ENCODE results near the gene TMEM178B. TPM values are rescaled to one million over a fixed set of nuclear protein-coding genes. Genes with fewer than 3 reads are reported as not detected.

The TMEM178B gene
- total and polyA plus RNA-seq, 2 of the 13 experiments (the other 11 are each of a cell fraction or from before 2014, with no cell fraction given), result 0.01 to 0.02 TPM

- Histone ChIP-seq H3K27me3 (ENCODE audit: control insufficient read depth in 1 of 2, insufficient read depth in 2 of 2, low read length in 2 of 2) (peaks cover 2 to 56% of the 10 kb centered on the region in 2 experiments), H3K79me2 (ENCODE audit: insufficient read depth, low read length) (no peaks in the 10 kb centered on the region), H3K36me3 (replicated peaks in 1 of 2; ENCODE audit: control insufficient read depth in 1 of 2, insufficient read depth in 2 of 2, low read length in 2 of 2) (no peaks in the 10 kb centered on the region), H3K9me3 (ENCODE audit: low read length) (no peaks in the 10 kb centered on the region), H2AFZ (ENCODE audit: low read length) (no peak overlapping the region), H3K27ac (ENCODE audit: extremely low read length, insufficient read depth, low read length) (no peak overlapping the region), H3K9ac (ENCODE audit: insufficient read depth, low read depth, low read length) (no peak overlapping the region), H3K4me1 (ENCODE audit: insufficient read depth, low read length) (peaks cover 8% of the 10 kb centered on the region; the same call in 1 of the 2 replicates), H3K4me3 (replicated peaks in 1 of 3; ENCODE audit: insufficient read depth in 1 of 3, low read depth in 2 of 3, low read length in 3 of 3) (no peak overlapping the region), H4K20me1 (ENCODE audit: insufficient read depth, low read length) (no peaks in the 10 kb centered on the region), H3K4me2 (ENCODE audit: low read depth, low read length) (no peak overlapping the region)
- no peak for FAIRE-seq
- POLR2A ChIA-PET, result no interaction called here
- in situ Hi-C loops (cut with HindIII; ENCODE audit: extremely low pct_ligation_motif_present, low pct_unique_long_range_greater_than_20kb), result no loop called here
- ATAC-seq, result no peak
- CTCF ChIA-PET (ENCODE audit: low intra/inter-chr PET ratio, low total read pairs), result no interaction called here
- 31% methylated on average over 4 of the region's 4 CpGs for WGBS (ENCODE audit: low lambda C conversion rate)
- TF ChIP-seq SMC3 (IDR thresholded peaks at IDR 0.05; ENCODE audit: low read length) (no peak), ZNF33B (CRISPR knock-in tag; IDR thresholded peaks at IDR 0.05) (no peak)
- no peak for DNase-seq (ENCODE audit: low spot score)
- BruUV-seq (replicated peaks), result no TSS peak
- intact Hi-C loops (cut with micrococcal nuclease; ENCODE audit: unreplicated experiment), result no loop called here
These were observed 442.1 kb downstream of the TMEM178B start for GRCh38 chr7:141515941-141516340.

GRCh38 chr7:141519623-141520022 is 445.8 kb downstream of the TMEM178B start:
- no peak for DNase-seq (ENCODE audit: low spot score)
- H3K79me2 ChIP-seq (ENCODE audit: insufficient read depth, low read length), result no peaks in the 10 kb centered on the region
- no TSS peak for BruUV-seq (replicated peaks)
- H3K4me3 ChIP-seq (replicated peaks in 1 of 3; ENCODE audit: insufficient read depth in 1 of 3, low read depth in 2 of 3, low read length in 3 of 3), result no peak overlapping the region
- no peak overlapping the region for H3K4me2 ChIP-seq (ENCODE audit: low read depth, low read length)
- no peaks in the 10 kb centered on the region for H3K4me1 ChIP-seq (ENCODE audit: insufficient read depth, low read length)
- H2AFZ ChIP-seq (ENCODE audit: low read length), result no peak overlapping the region
- in situ Hi-C loops (cut with HindIII; ENCODE audit: extremely low pct_ligation_motif_present, low pct_unique_long_range_greater_than_20kb) (no loop called here), intact Hi-C loops (cut with micrococcal nuclease; ENCODE audit: unreplicated experiment) (no loop called here)
- H3K27ac ChIP-seq (ENCODE audit: extremely low read length, insufficient read depth, low read length), result no peak overlapping the region
- H3K27me3 ChIP-seq (ENCODE audit: control insufficient read depth in 1 of 2, insufficient read depth in 2 of 2, low read length in 2 of 2), result peaks cover 1 to 49% of the 10 kb centered on the region in 2 experiments; a peak in 4 of 5 replicates
- H3K9me3 ChIP-seq (ENCODE audit: low read length), result no peaks in the 10 kb centered on the region
- 37% methylated on average over 4 of the region's 4 CpGs for WGBS (ENCODE audit: low lambda C conversion rate)
- no peak for ATAC-seq
- CTCF ChIA-PET (ENCODE audit: low intra/inter-chr PET ratio, low total read pairs), result no interaction called here
- no peak overlapping the region for H3K9ac ChIP-seq (ENCODE audit: insufficient read depth, low read depth, low read length)
- H3K36me3 ChIP-seq (replicated peaks in 1 of 2; ENCODE audit: control insufficient read depth in 1 of 2, insufficient read depth in 2 of 2, low read length in 2 of 2), result no peaks in the 10 kb centered on the region
- TF ChIP-seq ATF1 (CRISPR knock-in tag; IDR thresholded peaks at IDR 0.05) (no peak), FOXJ3 (CRISPR knock-in tag; IDR thresholded peaks at IDR 0.05; ENCODE audit: borderline replicate concordance) (no peak), MNT (IDR thresholded peaks at IDR 0.05) (peak; percentile 89)
- H4K20me1 ChIP-seq (ENCODE audit: insufficient read depth, low read length), result no peaks in the 10 kb centered on the region
- POLR2A ChIA-PET, result no interaction called here
- FAIRE-seq, result no peak

Measured in HepG2 (cell line).